GM18511 (cell line): ENCODE data around the gene EEF2K.

Source experiments
- ATAC-seq: cut with Tn5 transposase; IDR thresholded peaks from one replicate; pipeline ENCODE4 v1.9.1; 2021; ENCODE audit warnings: mild to moderate bottlenecking, moderate library complexity; ENCODE audit not compliant: unreplicated experiment

Gene EEF2K

GRCh38 chr16:22239131-22239805 lies 33.2 kb downstream of the EEF2K start:
- no peak for ATAC-seq

- ATAC-seq, result no peak
Observed at GRCh38 chr16:22240023-22240710, 34.1 kb downstream of the EEF2K start.

- ATAC-seq, result no peak
Observed at GRCh38 chr16:22250522-22250921, 44.4 kb downstream of the EEF2K start.

- ATAC-seq, result no peak
Observed at GRCh38 chr16:22252317-22252716, 46.2 kb downstream of the EEF2K start.

GRCh38 chr16:22253272-22253671 lies 47.2 kb downstream of the EEF2K start:
- no peak for ATAC-seq

GRCh38 chr16:22255335-22255734 lies 49.3 kb downstream of the EEF2K start:
- no peak for ATAC-seq

- no peak for ATAC-seq
Observed at GRCh38 chr16:22257440-22257839, 51.4 kb downstream of the EEF2K start.

- no peak for ATAC-seq
Observed at GRCh38 chr16:22260490-22260889, 54.4 kb downstream of the EEF2K start.

GRCh38 chr16:22262460-22262859 lies 56.4 kb downstream of the EEF2K start:
- ATAC-seq, result no peak

- ATAC-seq, result no peak
Observed at GRCh38 chr16:22264786-22265185, 58.7 kb downstream of the EEF2K start.

- ATAC-seq, result no peak
Observed at GRCh38 chr16:22265351-22265750, 59.3 kb downstream of the EEF2K start.

- ATAC-seq, result no peak
Observed at GRCh38 chr16:22266546-22266945, 60.5 kb downstream of the EEF2K start.

GRCh38 chr16:22267764-22268163 lies 61.7 kb downstream of the EEF2K start:
- no peak for ATAC-seq

GRCh38 chr16:22270525-22270924 lies 64.4 kb downstream of the EEF2K start:
- ATAC-seq, result no peak

- ATAC-seq, result no peak
Observed at GRCh38 chr16:22272870-22273650, 67.0 kb downstream of the EEF2K start.

- ATAC-seq, result no peak
Observed at GRCh38 chr16:22274916-22275315, 68.8 kb downstream of the EEF2K start.

GRCh38 chr16:22278441-22279230 lies 72.6 kb downstream of the EEF2K start:
- no peak for ATAC-seq

- ATAC-seq, result no peak
Observed at GRCh38 chr16:22282254-22282892, 76.3 kb downstream of the EEF2K start.

GRCh38 chr16:22284637-22285036 lies 78.6 kb downstream of the EEF2K start:
- no peak for ATAC-seq

- no peak for ATAC-seq
Observed at GRCh38 chr16:22285080-22285479, 79.0 kb downstream of the EEF2K start.

GRCh38 chr16:22291020-22291419 lies 84.9 kb downstream of the EEF2K start:
- no peak for ATAC-seq
